Measurements from ENCODE around the gene CCIN. TPM values are rescaled to one million over a fixed set of nuclear protein-coding genes. Genes with fewer than 3 reads are reported as not detected.
A peak's percentile ranks its signal among the peaks of the same experiment; 100 is the strongest.
"Not testable (repeated sequence)": the region's sequence is repeated elsewhere in the genome, so short reads cannot be mapped to it uniquely, and the experiment has no call there.

The CCIN gene
- total RNA-seq, 1 experiment from 2014 or later: not detected

GRCh38 chr9:36156116-36156515 is 13.1 kb upstream of the CCIN start:
- H3K9me3 ChIP-seq (ENCODE audit: insufficient read depth, low read depth): no peaks in the 10 kb centered on the region; the same call in 1 of the 2 replicates
- H3F3A ChIP-seq (ENCODE audit: insufficient read depth, low read depth): no peaks in the 10 kb centered on the region
- H3K4me2 ChIP-seq: no peak overlapping the region
- no peaks in the 10 kb centered on the region for H3K27me3 ChIP-seq (ENCODE audit: insufficient read depth, low read depth)
- ChIA-PET POLR2A (ENCODE audit: unreplicated experiment) (no interaction called here), CTCF (interaction anchor here (1.1 kb wide), 1 partner anchor 10 kb away, joined by 3 read pairs; no protein-coding TSS in a partner anchor)
- no TSS peak for BruUV-seq (replicated peaks)
- no peak overlapping the region for H2AFZ ChIP-seq
- H3K79me2 ChIP-seq (ENCODE audit: low read depth): no peaks in the 10 kb centered on the region
- H3K9me2 ChIP-seq (ENCODE audit: insufficient read depth): no peaks in the 10 kb centered on the region
- TF ChIP-seq CTCF (conservative IDR thresholded peaks at IDR 0.05) (no peak), EZH2 (IDR thresholded peaks at IDR 0.05; ENCODE audit: low read depth) (no peak)
- H3K27ac ChIP-seq: no peak overlapping the region
- H3K36me3 ChIP-seq (ENCODE audit: low read depth): no peaks in the 10 kb centered on the region
- H3K4me3 ChIP-seq: no peak overlapping the region
- no peaks in the 10 kb centered on the region for H4K20me1 ChIP-seq (ENCODE audit: insufficient read depth)
- H3K4me1 ChIP-seq (replicated peaks; ENCODE audit: insufficient read depth): peaks cover 10% of the 10 kb centered on the region
- intact Hi-C loops (cut with micrococcal nuclease; ENCODE audit: unreplicated experiment): no loop called here
- no peak for DNase-seq

GRCh38 chr9:36158122-36158521 is 11.1 kb upstream of the CCIN start:
- Histone ChIP-seq H3F3A (ENCODE audit: insufficient read depth, low read depth) (no peaks in the 10 kb centered on the region), H3K9me2 (ENCODE audit: insufficient read depth) (no peaks in the 10 kb centered on the region), H3K4me3 (no peak overlapping the region), H3K4me1 (replicated peaks; ENCODE audit: insufficient read depth) (peaks cover 14% of the 10 kb centered on the region), H4K20me1 (ENCODE audit: insufficient read depth) (no peaks in the 10 kb centered on the region), H3K9me3 (ENCODE audit: insufficient read depth, low read depth) (no peaks in the 10 kb centered on the region; the same call in 1 of the 2 replicates), H3K79me2 (ENCODE audit: low read depth) (no peaks in the 10 kb centered on the region), H3K4me2 (no peak overlapping the region), H3K27ac (no peak overlapping the region), H3K36me3 (ENCODE audit: low read depth) (no peaks in the 10 kb centered on the region), H3K27me3 (ENCODE audit: insufficient read depth, low read depth) (no peaks in the 10 kb centered on the region), H2AFZ (no peak overlapping the region)
- ChIA-PET POLR2A (ENCODE audit: unreplicated experiment) (no interaction called here), CTCF (no interaction called here)
- intact Hi-C loops (cut with micrococcal nuclease; ENCODE audit: unreplicated experiment): no loop called here
- TF ChIP-seq CTCF (conservative IDR thresholded peaks at IDR 0.05): no peak
- no peak for TF ChIP-seq EZH2 (IDR thresholded peaks at IDR 0.05; ENCODE audit: low read depth)
- DNase-seq: no peak
- BruUV-seq (replicated peaks): no TSS peak

- no peak for TF ChIP-seq CTCF (conservative IDR thresholded peaks at IDR 0.05)
- no peak for TF ChIP-seq EZH2 (IDR thresholded peaks at IDR 0.05; ENCODE audit: low read depth)
- ChIA-PET POLR2A (ENCODE audit: unreplicated experiment) (no interaction called here), CTCF (no interaction called here)
- Histone ChIP-seq H3K4me1 (replicated peaks; ENCODE audit: insufficient read depth) (peaks cover 14% of the 10 kb centered on the region), H3K79me2 (ENCODE audit: low read depth) (no peaks in the 10 kb centered on the region), H3K4me2 (no peak overlapping the region), H3K36me3 (ENCODE audit: low read depth) (no peaks in the 10 kb centered on the region), H3K9me2 (ENCODE audit: insufficient read depth) (no peaks in the 10 kb centered on the region), H3K9me3 (ENCODE audit: insufficient read depth, low read depth) (no peaks in the 10 kb centered on the region; the same call in 1 of the 2 replicates), H4K20me1 (ENCODE audit: insufficient read depth) (no peaks in the 10 kb centered on the region), H3F3A (ENCODE audit: insufficient read depth, low read depth) (no peaks in the 10 kb centered on the region), H3K4me3 (no peak overlapping the region), H3K27me3 (ENCODE audit: insufficient read depth, low read depth) (no peaks in the 10 kb centered on the region), H2AFZ (no peak overlapping the region), H3K27ac (no peak overlapping the region)
- intact Hi-C loops (cut with micrococcal nuclease; ENCODE audit: unreplicated experiment): no loop called here
- no TSS peak for BruUV-seq (replicated peaks)
- no peak for DNase-seq
These were observed 10.3 kb upstream of the CCIN start for GRCh38 chr9:36158917-36159316.

GRCh38 chr9:36159509-36159908 is 9.7 kb upstream of the CCIN start:
- POLR2A ChIA-PET (ENCODE audit: unreplicated experiment); H3K79me2 ChIP-seq (ENCODE audit: low read depth): not testable (repeated sequence)

GRCh38 chr9:36160126-36160525 is 9.1 kb upstream of the CCIN start:
- H3K79me2 ChIP-seq (ENCODE audit: low read depth); H4K20me1 ChIP-seq (ENCODE audit: insufficient read depth); H3F3A ChIP-seq (ENCODE audit: insufficient read depth, low read depth); BruUV-seq (replicated peaks); H3K27me3 ChIP-seq (ENCODE audit: insufficient read depth, low read depth); H3K4me2 ChIP-seq; H3K36me3 ChIP-seq (ENCODE audit: low read depth); intact Hi-C loops (cut with micrococcal nuclease; ENCODE audit: unreplicated experiment); DNase-seq; H3K9me3 ChIP-seq (ENCODE audit: insufficient read depth, low read depth); H2AFZ ChIP-seq; H3K27ac ChIP-seq; POLR2A ChIA-PET (ENCODE audit: unreplicated experiment); H3K9me2 ChIP-seq (ENCODE audit: insufficient read depth); H3K4me3 ChIP-seq: not testable (repeated sequence)
- H3K4me1 ChIP-seq (replicated peaks; ENCODE audit: insufficient read depth): peaks cover 14% of the 10 kb centered on the region
- CTCF ChIA-PET: interaction anchor here (0.6 kb wide), 1 partner anchor 50 kb away, joined by 3 read pairs; no protein-coding TSS in a partner anchor

More at GRCh38 chr9:36159509-36159908, 9.7 kb upstream of the CCIN start:
- H3K9me3 ChIP-seq (ENCODE audit: insufficient read depth, low read depth); CTCF ChIA-PET; H3K27me3 ChIP-seq (ENCODE audit: insufficient read depth, low read depth); H3K4me2 ChIP-seq; H3K27ac ChIP-seq; H3K4me3 ChIP-seq; intact Hi-C loops (cut with micrococcal nuclease; ENCODE audit: unreplicated experiment); H3F3A ChIP-seq (ENCODE audit: insufficient read depth, low read depth); H3K9me2 ChIP-seq (ENCODE audit: insufficient read depth); H3K36me3 ChIP-seq (ENCODE audit: low read depth); BruUV-seq (replicated peaks); H2AFZ ChIP-seq; H4K20me1 ChIP-seq (ENCODE audit: insufficient read depth): not testable (repeated sequence)
- peak in 1 of 2 experiments; percentile 63 for DNase-seq
- H3K4me1 ChIP-seq (replicated peaks; ENCODE audit: insufficient read depth): peaks cover 14% of the 10 kb centered on the region

All from PC-9 (cell line).